OCI-M2 (cell line): ENCODE data around the gene WASF3.
A peak's percentile ranks its signal among the peaks of the same experiment; 100 is the strongest.

Source experiments
- DNase-seq: peaks from one replicate; lab custom pipeline; 2025; ENCODE audit not compliant: unreplicated experiment; lab: John Stamatoyannopoulos, UW

The WASF3 gene

DNA sequence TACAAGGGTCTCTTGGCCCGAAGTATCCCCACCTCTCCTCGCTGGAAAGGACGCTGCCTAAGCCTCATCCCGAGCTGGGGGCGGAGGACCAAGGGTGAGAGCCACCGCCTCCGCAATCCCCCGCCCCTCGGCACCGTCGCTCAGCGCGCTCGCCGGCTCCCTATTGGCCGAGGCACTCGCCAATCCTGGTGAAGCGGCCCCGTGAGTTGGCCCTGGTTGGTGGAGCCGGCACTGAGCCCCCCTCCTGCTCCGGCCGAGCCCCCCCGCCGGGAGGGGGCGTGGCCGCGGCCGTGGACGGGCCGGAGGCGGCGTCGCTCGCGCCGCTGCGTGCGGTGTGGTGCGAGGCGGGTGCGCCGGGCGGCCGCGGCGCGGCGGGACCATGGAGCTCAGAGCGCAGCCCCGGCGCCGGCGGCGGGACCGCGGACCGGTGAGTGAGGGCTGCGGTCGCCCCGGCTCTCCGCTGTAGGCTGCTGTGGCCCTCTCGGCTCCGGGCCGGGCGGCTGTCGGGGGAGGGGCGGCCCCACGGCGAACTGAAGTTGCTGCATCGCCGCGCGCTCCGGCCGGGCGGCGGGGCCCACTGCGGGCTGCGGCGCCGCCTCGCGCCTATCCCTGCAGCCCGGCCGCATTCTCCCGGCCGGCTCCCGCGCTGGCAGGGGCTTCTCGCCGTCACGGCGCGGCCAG lies at the start of gene WASF3:
Gene WASF3 (plus strand): TSS at position 291 of the 681 bp plus-strand sequence. CDS start 84,588 bp downstream, outside the sequence.
- DNase-seq, result peak; percentile 45

GRCh38 chr13:26508885-26509284 lies 48.6 kb upstream of the WASF3 start:
- DNase-seq, result no peak

GRCh38 chr13:26509491-26509890 lies 48.0 kb upstream of the WASF3 start:
- no peak for DNase-seq

GRCh38 chr13:26513931-26514330 lies 43.6 kb upstream of the WASF3 start:
- DNase-seq, result no peak

- DNase-seq, result no peak
Measured at GRCh38 chr13:26515721-26516120, 41.8 kb upstream of the WASF3 start.

GRCh38 chr13:26517936-26518335 lies 39.5 kb upstream of the WASF3 start:
- no peak for DNase-seq

DNA sequence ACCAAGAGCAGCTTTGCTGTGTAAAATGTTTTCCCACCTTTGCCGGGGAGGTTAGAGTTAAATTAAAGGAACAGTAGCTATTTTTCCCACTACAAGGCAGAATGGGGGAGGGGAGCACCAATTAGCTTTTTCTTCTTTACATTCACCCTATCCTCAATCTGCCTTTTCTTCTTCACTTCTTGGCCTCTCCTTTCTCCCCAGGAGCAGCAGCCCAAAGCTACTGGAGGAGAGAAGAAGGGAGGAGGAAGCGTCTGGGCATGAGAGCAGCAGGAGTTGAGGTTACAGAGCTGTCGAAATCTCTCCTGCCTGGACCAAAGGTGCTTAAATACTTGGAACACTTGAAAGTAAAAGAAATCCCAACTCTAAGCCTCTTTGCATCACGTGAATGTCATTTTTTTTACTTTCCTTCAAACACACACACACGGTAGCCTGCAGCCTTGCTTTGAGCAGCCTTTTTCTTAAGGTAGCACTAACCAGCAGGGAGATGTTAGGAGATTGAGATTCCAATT lies 39.0 kb upstream of the WASF3 start:
- no peak for DNase-seq

DNA sequence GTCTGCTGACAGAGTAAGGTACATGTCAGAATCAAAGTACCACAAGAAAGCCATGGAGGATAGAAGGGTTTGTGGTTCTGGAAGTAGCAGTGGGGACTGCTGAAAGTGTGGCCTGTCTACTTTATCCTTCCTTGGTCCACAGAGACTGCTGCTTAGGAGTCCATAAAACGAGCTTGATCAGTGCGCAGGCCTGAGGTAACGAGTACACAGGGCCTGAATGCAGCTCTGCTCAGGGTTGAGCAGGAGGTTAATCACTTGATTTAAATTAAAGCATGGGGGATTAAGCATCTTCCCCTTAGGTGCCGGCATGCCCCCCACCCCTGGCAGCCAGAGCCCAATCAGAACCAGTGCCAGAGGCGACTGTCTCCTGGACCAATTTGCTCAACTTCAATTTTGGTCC lies 34.9 kb upstream of the WASF3 start:
- DNase-seq, result no peak

DNA sequence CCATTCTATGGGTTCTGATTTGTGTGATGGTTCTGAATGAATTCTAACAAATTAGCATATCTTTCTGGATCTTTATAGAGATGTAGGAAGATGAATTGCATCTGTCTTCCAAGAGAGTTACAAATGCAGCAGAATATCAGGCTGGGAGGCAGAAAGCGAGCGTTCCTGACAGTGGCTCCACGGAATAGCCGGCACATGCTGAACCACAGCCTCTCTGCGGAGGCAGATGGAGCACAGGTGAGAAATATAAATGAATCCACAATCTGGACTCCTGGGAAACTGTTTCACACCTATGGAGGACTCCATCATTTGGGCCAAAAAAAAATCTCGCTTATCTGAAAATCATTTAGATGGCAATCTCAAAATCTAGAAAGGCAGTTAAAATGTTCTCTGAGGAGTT lies 34.5 kb upstream of the WASF3 start:
- DNase-seq, result no peak

DNA sequence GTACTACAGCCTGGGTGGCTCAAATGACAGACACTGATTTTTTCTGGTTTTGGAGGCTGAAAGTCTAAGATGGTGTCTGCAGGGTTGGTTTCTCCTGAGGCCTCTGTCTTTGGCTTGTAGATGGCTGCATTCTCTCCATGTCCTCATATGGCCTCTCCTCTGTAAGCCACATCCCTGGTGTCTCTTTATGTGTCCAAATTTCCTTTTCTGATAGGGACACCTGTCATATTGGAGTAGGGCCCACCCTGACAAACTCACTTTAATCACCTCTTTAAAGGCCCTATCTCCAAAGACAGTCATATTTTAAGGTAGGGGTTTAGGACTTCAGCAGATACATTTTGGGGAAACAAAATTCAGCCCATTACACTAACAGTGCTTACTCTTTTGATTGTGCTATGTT lies 32.0 kb upstream of the WASF3 start:
- no peak for DNase-seq

DNA sequence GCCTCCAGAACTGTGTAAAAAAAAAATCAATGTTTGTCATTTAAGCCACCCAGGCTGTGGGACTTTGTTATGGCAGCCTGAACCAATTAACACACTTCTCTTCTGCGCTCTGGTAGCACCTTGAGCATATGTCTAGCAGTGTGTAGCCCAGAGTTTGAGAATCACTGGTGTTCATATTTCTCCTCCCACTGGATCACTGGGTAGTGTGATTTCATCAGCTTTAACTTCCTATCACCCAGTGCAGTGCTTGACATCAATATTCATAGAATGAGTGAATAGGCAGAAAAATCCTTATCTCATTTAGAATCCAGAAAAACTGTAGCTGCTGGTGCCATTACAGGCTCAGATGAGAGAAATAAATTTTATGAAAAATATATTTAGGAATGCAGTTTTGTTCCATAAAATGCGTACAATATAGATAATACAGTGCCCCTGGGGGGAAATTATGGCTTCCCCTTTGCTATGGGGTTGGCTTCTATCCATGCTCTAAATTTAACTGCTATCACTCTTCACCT lies 30.7 kb upstream of the WASF3 start:
- DNase-seq, result no peak

GRCh38 chr13:26528527-26528926 lies 29.0 kb upstream of the WASF3 start:
- no peak for DNase-seq

DNA sequence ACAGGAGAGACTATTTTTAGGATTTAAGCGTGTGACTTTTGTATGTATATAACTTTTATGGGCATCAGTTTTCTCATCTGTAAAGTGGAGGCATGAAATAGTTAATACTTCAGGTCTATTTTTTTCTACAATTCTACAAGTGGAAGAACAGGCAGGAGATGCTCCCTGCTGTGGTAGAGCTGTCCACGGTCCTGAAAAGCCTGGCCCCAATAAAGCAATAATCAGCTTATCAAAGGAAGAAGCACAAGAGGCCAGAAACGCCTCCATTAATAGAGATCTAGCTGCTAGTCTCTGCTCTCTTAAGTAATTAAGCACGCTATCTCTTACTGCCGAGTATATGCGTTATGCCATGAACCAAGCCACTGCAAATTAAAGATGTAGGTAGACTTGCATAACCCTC lies 28.0 kb upstream of the WASF3 start:
- no peak for DNase-seq

- DNase-seq, result no peak
Measured at GRCh38 chr13:26531742-26532141, 25.7 kb upstream of the WASF3 start.

GRCh38 chr13:26534036-26534726 lies 23.3 kb upstream of the WASF3 start:
- DNase-seq, result no peak

GRCh38 chr13:26538363-26539317 lies 18.8 kb upstream of the WASF3 start:
- no peak for DNase-seq

GRCh38 chr13:26539738-26540292 lies 17.7 kb upstream of the WASF3 start:
- no peak for DNase-seq

GRCh38 chr13:26540334-26540733 lies 17.1 kb upstream of the WASF3 start:
- DNase-seq, result no peak

- no peak for DNase-seq
Measured at GRCh38 chr13:26541041-26541440, 16.4 kb upstream of the WASF3 start.

GRCh38 chr13:26541678-26542568 lies 15.6 kb upstream of the WASF3 start:
- DNase-seq, result no peak
